ENCODE data around the gene GIPC1.

The GIPC1 gene

DNA sequence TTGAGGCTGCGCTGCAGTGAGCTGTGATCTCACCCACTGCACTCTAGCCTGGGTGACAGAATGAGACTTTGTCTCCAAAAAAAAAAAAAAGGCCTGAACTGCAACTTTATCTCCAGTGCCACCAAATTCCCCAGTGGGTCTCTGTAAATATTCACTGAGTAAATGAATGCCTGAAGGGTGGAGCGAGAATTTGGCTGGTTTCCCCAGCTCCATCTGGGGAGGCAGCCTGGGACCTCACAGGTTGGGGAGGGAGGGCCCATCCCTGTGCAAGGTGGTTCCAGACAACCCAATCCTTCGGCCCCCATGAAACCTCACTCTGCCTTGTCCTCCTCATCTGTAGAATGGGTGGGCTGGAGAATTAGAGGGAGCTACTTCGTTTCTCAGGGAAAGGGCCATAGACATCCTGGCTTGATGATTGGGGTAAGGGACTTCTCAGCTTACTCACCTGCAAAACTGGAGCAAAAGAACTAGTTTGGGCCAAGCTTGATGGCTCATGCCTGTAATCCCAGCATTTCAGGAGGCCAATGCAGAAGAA lies 67.0 kb downstream of the GIPC1 start:
- TF ChIP-seq, protein P1, sequence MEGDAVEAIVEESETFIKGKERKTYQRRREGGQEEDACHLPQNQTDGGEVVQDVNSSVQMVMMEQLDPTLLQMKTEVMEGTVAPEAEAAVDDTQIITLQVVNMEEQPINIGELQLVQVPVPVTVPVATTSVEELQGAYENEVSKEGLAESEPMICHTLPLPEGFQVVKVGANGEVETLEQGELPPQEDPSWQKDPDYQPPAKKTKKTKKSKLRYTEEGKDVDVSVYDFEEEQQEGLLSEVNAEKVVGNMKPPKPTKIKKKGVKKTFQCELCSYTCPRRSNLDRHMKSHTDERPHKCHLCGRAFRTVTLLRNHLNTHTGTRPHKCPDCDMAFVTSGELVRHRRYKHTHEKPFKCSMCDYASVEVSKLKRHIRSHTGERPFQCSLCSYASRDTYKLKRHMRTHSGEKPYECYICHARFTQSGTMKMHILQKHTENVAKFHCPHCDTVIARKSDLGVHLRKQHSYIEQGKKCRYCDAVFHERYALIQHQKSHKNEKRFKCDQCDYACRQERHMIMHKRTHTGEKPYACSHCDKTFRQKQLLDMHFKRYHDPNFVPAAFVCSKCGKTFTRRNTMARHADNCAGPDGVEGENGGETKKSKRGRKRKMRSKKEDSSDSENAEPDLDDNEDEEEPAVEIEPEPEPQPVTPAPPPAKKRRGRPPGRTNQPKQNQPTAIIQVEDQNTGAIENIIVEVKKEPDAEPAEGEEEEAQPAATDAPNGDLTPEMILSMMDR (IDR thresholded peaks at IDR 0.05): no peak
- TF ChIP-seq ZFX (IDR thresholded peaks at IDR 0.05; ENCODE audit: borderline replicate concordance): no peak
- H3K27ac ChIP-seq: no peak overlapping the region

Measured in 22Rv1 (cell line).